GM21381 (cell line): Measurements from ENCODE around the gene ZC3H6.

Source experiments
- ATAC-seq: cut with Tn5 transposase; IDR thresholded peaks from one replicate; pipeline ENCODE4 v1.9.1; 2021; ENCODE audit warnings: mild to moderate bottlenecking, moderate library complexity; ENCODE audit not compliant: unreplicated experiment

Gene ZC3H6, protein sequence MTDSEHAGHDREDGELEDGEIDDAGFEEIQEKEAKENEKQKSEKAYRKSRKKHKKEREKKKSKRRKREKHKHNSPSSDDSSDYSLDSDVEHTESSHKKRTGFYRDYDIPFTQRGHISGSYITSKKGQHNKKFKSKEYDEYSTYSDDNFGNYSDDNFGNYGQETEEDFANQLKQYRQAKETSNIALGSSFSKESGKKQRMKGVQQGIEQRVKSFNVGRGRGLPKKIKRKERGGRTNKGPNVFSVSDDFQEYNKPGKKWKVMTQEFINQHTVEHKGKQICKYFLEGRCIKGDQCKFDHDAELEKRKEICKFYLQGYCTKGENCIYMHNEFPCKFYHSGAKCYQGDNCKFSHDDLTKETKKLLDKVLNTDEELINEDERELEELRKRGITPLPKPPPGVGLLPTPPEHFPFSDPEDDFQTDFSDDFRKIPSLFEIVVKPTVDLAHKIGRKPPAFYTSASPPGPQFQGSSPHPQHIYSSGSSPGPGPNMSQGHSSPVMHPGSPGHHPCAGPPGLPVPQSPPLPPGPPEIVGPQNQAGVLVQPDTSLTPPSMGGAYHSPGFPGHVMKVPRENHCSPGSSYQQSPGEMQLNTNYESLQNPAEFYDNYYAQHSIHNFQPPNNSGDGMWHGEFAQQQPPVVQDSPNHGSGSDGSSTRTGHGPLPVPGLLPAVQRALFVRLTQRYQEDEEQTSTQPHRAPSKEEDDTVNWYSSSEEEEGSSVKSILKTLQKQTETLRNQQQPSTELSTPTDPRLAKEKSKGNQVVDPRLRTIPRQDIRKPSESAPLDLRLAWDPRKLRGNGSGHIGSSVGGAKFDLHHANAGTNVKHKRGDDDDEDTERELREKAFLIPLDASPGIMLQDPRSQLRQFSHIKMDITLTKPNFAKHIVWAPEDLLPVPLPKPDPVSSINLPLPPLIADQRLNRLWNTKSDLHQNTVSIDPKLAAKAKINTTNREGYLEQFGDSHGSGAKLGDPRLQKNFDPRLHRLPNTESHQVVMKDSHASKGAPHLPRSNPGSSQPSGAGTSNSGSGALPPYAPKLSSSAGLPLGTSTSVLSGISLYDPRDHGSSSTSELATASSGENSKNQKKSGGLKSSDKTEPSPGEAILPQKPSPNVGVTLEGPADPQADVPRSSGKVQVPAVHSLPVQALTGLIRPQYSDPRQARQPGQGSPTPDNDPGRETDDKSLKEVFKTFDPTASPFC

DNA sequence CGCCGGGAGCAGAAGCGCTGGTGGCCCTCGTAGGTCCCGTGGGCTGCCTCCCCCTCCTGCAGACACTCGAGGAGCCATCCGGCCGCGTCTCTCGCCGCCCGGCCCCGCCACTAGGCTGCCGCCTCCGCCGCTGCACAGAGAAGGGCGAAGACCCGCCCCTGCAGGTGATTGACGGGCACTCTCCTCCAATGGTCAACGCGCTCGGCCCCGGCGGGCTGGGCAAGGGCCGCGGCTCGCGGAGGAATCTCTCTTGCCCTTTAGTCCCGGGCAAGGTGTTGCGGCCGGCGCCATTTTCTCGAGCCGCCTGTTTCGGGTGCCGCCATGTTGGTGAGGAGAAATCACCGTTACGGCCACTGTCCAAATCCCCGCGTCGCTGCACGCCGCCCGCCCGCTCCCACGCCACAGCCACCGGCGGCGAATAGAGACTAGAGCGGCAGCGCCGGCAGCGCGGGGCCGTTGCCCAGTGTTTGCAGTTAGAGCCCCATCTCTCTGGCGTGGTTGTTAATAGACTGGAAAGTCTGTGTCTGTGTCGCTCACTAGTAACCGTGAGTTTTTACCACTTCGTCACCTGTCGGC is at the start of gene ZC3H6:
Gene ZC3H6 (plus strand): TSS at position 287 of the 576 bp plus-strand sequence. CDS start 398 bp downstream, outside the sequence.
- ATAC-seq: peak; percentile 93

DNA sequence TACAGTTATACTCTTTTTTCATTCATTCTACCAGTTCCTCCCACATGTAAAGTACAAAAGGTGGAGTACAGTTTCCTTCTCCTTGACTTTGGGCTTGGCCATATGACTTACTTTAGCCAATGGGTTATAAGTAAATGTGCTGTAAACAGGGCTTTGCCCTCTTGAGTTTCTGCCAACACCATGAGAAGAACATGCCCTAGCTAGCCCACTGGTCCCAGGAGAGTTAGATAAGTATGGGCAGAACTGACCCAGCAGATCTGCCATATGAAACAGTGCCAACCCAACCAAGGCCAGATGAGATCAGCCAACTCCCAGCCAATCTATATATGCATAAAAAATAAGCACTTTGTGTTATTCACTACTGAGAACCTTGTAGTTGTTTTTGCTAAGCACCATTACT is 46.0 kb upstream of the ZC3H6 start:
- no peak for ATAC-seq

DNA sequence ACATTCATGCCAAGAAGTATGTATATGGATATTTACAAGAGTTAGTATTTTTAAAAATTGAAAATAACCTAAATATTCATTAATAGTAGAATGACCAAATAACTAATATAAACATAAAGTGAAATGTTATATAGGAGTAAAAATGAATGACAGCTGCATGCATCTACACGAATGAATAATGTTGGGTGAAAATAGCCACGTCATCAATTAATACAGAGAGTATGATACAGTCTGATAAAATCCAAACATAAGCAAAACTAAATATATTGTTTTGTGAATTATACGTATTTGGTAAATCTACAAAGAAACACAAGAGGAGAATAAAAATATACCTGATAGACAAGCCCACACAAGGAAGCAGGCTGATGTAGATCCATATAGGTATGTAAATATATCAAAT is 45.0 kb upstream of the ZC3H6 start:
- ATAC-seq: no peak

DNA sequence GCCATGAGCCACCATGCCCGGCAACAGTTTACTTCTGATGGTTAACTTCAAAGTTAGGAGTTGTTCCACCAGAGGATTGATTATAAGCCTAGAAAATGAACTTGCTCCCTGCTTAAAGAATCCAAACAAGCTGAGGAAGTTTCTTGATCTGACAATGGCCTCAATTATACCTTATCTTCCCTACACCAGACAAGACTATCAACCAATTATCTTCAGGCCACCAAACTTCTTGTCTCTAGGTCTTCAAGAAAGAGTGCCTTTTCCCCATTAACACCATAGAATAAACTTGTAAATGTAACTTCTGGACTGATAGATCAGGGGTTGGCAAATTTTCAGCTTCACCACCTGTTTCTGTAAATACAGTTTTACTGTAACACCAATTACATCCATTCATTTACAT is 35.5 kb upstream of the ZC3H6 start:
- no peak for ATAC-seq

DNA sequence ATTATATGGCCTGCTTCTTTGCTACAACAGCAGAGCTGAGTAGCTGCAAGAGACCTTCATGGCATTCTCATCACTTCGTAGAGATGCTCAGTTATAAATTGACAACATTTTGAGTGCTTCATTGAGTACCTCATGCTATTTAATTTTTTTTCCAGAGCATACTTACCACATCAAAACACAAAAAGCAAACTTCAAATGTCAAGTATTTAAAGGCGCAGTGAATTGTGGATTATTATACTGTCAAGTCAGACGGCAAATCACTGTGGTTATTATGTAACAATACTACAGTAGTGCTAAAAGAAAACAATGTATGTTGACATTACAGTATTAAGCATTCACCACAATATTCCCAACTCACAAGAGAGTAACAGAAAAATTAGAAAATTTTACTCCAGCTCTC is 33.0 kb upstream of the ZC3H6 start:
- ATAC-seq: no peak

DNA sequence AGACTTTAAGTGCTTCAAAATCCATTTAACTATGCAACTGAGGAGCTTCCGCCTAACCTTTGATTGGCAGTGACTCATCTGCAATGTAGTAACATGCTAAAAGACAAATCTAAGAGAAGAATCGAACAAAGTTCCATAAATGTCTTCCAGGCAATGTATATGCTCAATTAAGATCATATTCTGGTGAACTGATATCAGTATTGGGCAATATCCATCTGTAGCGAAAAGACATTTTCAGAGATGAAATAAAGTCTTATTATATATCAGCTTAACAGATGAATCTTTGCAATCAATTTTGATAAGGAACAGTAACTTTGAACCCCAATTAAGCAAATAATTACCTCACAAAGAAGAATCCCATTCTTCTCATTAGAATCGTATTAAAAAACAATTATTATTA is 32.2 kb upstream of the ZC3H6 start:
- no peak for ATAC-seq

DNA sequence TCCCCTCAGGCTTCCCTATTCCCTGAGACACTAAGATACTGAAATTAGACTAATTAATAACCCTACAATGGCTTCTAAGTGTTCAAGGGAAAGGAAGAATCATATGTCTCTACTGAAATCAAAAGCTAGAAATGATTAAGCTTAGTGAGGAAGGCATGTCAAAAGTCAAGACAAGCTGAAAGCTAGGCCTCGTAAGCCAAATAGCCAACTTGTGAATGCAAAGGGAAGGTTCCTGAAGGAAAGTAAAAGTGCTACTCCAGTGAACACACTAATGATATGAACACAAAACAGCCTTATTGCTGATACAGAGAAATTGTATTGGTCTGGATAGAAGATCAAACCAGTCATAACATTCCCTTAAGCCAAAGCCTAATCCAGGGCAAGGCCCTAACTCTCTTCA is 30.5 kb upstream of the ZC3H6 start:
- ATAC-seq: no peak

DNA sequence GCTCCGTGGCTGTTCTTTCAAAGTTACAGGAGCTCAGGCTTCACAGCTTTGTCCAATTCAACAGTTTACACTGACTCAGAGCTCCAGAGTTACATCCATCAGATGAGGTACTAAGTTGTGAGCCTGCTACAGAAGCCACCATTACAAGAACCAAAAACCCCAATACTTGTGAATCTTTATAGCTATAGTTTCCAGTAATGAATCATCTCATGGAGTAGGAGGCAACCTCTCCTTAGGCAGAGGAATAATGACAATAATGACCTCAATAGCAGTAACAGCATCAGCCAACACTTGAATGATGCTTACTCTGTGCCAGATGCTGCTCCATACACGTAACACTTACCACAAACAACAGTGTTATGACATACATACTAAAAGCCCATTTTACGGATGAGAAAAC is 24.1 kb upstream of the ZC3H6 start:
- no peak for ATAC-seq

DNA sequence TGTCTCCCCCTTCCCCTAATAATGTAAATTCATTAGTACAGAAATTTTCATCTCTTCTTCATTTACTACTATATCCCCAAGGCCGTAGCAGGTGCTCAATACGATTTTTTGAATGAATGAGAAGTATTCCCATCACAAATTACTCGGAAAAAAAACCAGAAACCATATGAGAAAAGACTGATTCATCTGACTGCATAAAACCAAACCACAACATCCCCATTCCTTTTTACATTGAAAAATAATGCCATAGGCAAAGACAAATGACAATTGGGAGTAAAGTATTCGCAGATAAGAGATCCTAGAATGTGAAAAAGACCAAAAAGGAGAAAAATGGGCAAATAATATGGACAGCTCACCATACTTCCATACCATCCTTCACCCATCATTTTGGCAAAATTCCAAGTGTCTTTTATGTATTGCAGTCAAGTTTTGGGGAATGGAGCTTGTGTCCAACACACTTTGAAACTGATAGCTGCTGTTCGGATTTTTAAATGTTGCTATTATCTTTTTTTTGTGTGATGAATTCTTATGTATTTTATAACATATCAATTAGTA is 22.1 kb upstream of the ZC3H6 start:
- ATAC-seq: no peak

DNA sequence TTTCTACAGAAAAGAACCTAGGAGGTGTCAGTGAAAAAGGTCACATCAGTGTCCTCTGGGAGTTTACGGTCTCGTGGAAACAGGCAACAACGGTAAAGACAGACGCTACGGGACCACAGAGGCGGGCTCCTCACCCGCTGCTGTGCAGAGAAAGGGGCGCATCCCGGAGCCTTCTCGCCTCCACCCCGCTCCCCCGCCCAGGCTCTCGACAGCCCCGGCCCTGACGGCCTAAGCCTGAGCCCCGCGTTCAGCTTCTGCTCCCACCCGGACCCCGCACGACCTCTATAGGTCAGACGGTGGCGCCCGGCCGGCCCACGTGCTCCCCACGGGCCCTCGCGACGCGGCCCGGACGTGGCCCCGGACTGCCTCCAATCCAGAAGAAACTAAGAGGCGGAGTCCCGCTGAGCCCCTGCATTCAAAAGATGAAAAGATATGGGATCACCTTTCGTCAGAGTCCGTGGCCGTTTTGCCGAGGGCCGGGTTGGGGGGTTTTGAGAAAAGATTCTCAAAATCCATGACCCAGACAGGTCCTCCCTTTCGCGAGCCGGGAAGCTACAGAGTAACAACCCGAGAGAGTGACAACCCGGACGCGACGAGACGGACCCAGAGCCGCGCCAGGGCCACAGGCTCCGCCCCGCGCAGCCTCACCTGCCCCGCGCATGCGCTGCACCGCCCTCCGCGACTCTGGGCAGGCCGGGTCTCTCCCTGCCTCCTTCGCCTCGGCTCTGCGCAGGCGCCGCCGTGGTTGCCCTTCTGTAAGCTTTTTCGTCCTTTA is 20.7 kb upstream of the ZC3H6 start, which contains the start of gene ZC3H8:
Gene ZC3H8 (minus strand): TSS at position 577 of the 775 bp plus-strand sequence. CDS start 61 bp downstream, at position 516.
- peak; percentile 90 for ATAC-seq

DNA sequence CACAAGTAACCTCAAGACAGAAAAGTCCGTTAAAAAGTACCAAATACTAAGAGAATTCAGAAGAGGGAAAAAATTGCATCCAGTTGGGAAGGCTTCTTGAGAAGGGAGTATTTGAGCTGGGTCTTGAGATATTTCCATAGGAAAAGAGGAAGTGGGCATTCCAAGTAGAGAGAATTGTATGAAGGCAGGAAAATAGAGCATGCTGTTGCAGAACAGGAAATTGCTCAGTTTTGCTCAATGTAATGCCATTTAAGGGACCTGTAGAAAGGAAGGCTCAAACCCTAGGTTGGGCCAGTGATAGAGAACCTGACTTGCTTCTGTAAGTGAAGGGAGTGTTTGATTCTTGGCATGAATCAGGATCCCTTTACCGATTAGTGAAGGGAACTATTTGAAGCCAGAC is 19.5 kb upstream of the ZC3H6 start:
- no peak for ATAC-seq

DNA sequence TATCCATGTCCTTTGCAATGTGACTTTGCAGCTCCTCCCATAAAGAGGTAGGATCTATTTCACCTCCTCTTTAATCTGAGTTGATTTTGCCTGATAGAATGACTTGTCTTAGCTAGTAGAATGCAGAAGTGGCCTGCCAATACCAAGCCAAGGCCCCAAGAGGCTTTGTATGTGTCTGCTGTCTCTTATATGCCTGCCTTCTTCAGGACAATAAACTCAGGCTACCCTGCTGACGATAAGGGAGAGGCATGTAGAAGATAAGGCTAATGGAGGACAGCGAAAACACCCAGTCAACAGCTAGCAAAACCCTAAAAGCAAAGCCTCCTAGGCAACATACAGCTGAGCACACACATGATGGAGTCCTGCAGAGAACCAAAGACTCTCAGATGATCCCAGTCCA is 18.7 kb upstream of the ZC3H6 start:
- no peak for ATAC-seq

DNA sequence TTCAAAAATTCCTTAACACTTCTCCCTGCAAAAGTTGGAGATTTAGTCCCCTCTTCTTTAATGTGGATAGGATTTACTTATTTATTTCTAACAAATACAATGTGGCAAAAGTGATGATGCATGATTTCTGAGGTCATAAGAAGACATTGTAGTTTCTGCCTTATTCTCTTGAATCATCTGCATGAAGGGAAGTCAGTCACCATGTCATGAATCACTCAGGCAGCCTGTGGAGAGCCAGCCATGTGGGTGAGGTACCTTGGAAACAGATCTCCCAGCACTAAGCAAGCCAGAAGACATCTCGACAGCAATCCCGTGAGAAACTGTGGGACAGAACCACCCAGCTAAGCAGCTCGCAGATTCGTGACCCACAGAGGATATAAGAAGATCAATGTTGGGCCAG is 17.8 kb upstream of the ZC3H6 start:
- ATAC-seq: no peak

DNA sequence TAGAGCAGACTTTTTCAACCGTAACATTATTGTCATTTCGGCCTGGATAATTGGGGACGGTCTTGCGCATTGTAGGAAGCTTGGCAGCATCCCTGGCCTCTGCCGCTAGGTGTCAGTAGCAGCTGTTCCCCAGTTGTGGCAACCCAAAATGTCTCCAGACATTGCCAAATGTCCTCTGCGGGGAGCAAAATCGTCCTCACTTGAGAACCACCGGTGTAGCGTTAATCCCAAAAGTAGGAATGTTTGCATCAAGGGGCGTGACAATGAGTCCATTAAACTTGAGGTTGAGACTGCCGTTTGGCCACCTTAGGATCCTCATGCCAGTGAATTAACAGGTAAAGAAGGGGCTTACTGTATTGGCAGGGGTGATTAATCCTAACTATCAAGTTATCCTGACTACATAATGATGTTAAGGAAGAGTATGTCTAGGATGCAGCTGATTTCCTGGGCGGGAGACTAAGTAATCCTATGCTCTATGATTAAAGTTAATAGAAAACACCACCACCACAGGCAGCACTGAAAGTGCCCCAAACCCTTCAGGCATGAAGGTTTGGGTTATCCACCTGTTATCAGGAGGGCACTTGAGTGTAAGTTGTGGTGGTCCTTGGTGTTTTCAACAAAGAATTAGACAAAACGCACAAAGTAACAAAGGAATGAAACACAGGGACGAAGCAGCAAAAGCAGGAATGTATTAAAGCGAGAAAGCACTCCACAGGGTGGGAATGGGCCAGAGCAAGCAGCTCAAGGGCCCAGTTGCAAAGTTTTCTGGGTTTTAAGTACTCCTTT is 15.7 kb upstream of the ZC3H6 start:
- ATAC-seq: peak; percentile 35

DNA sequence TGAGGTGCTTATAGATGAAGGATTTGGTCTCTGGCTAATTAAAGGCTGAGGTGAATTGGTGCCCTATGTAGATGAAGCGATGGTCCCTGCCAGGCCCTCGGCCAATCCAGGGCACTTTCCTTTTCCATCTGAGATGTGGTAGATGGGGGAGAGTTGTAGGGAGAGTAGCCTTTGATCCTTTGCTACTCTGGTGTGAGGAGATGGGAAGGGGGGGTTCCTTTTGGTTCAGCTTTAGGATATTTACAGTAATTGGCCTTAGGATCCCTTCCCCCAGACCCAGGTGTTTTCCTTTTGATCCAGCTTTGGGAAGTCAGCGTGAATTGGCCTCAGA is 15.1 kb upstream of the ZC3H6 start:
- no peak for ATAC-seq

DNA sequence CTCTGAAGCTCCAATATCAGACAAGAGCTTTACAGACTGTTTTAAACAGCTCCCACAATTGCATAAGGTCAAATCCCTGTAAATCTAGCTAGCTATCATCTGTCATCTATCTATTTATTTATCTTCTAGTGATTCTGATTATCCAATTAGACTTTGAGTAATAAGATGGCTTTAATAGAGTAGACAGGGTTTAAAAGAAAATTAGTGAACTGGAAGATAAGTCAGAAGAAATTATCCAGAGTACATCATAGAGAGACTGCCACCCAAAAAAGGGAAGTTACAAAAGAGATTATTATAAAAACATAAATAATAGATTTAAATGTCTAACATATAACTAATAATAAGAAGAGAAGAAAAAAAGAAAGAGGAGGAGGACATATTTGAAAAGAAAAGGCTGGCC is 12.5 kb upstream of the ZC3H6 start:
- no peak for ATAC-seq

DNA sequence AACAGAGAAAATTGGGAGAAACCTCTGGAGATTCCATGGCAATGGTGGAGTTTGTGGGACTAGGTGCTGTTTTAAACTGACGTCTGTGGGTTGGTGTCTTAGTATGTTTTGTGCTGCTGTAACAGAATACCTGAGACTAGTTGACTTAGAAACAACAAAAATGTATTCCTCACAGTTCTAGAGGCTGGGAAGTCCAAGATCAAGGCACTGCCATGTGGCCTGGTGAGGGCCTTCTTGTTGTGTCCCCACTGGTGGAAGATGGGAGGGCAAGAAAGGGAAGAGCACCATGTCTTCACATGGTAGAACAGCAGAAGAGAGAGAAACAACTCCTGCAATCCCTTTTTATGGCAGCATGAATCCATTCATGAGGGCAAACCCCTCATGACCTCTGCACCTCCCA is 6.8 kb upstream of the ZC3H6 start:
- ATAC-seq: no peak

DNA sequence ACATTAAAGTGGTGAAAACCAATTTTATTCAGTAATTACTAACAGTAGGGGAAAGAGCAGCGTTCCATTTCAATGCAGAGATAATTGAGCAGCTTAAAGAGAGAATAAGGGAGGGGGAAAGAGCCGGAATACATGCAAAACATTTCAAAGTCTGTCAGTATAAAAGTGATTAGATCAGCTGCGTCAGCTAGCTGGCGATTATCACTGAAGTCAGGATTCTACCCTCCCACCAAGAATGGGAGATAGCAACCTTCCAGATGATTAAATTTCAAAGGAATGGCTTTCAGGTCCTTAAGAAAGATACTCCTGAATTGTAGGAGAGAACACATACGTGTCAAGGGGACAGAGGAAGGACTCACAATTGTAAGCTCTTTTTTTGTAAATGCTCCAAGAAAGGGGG is 2.7 kb upstream of the ZC3H6 start:
- no peak for ATAC-seq

DNA sequence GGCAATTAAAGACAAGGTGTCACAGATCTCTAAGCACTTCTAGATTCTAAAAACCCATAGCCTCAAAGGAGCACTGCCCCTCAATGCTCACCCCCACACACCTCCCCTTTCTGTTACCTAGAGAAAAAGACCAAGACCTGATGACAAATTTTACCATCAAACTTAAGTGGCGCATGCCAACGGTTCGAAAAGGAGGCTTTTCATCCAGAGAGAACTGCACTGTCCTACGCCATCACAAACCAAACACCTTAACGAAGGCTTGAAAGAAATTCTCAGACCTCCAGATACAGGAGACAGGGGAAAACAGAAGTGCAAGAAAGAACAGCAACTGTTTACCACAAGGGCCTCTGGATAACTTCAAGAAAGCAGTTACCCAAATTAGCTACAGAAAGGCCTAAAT is 2.0 kb upstream of the ZC3H6 start:
- ATAC-seq: no peak
